ENCODE results near the gene TP53. TPM values are rescaled to one million over a fixed set of nuclear protein-coding genes. Genes with fewer than 3 reads are reported as not detected.

The TP53 gene
- total RNA-seq (10 to 100 TPM; 50.9 to 54.3 TPM), polyA plus RNA-seq (ENCODE audit: insufficient read length in 6 of 6) (10 to 100 TPM; 77.9 to 90.4 (median 82.3) TPM)
- long read RNA-seq, donor 1, transcript TP53-227 (11 exons, 2,579 nt), result major isoform, 6 of 23 reads
- long read RNA-seq, donor 1, partial matches to known transcripts, result 12 of 23 reads
- long read RNA-seq, donor 1, other reads (novel, unspliced or antisense), result 0 of 23 reads
- long read RNA-seq, donor 2, transcript TP53-215 (1 exons, 1,112 nt), result major isoform, 8 of 22 reads
- long read RNA-seq, donor 2, transcript TP53-227 (11 exons, 2,579 nt), result minor isoform, 7 of 22 reads
- long read RNA-seq, donor 2, partial matches to known transcripts, result 7 of 22 reads
- long read RNA-seq, donor 2, other reads (novel, unspliced or antisense), result 0 of 22 reads
- long read RNA-seq, donor 3, transcript TP53-227 (11 exons, 2,579 nt), result major isoform, 9 of 13 reads
- long read RNA-seq, donor 3, partial matches to known transcripts, result 0 of 13 reads
- long read RNA-seq, donor 3, other reads (novel, unspliced or antisense), result 0 of 13 reads
- long read RNA-seq, donor 4, transcript TP53-227 (11 exons, 2,579 nt), result major isoform, 6 of 12 reads
- long read RNA-seq, donor 4, partial matches to known transcripts, result 6 of 12 reads
- long read RNA-seq, donor 4, other reads (novel, unspliced or antisense), result 0 of 12 reads
- long read RNA-seq, donor 5, transcript TP53-215 (1 exons, 1,112 nt), result minor isoform, 5 of 16 reads
- long read RNA-seq, donor 5, transcript TP53-227 (11 exons, 2,579 nt), result major isoform, 9 of 16 reads
- long read RNA-seq, donor 5, partial matches to known transcripts, result 0 of 16 reads
- long read RNA-seq, donor 5, other reads (novel, unspliced or antisense), result 0 of 16 reads
- long read RNA-seq, donor 6, transcript TP53-227 (11 exons, 2,579 nt), result major isoform, 6 of 54 reads
- long read RNA-seq, donor 6, partial matches to known transcripts, result 47 of 54 reads
- long read RNA-seq, donor 6, other reads (novel, unspliced or antisense), result 0 of 54 reads
- long read RNA-seq, donor 7, partial matches to known transcripts, result 0 of 2 reads
- long read RNA-seq, donor 7, other reads (novel, unspliced or antisense), result 0 of 2 reads
- long read RNA-seq, donor 8, transcript TP53-227 (11 exons, 2,579 nt), result major isoform, 8 of 9 reads
- long read RNA-seq, donor 8, partial matches to known transcripts, result 0 of 9 reads
- long read RNA-seq, donor 8, other reads (novel, unspliced or antisense), result 0 of 9 reads
- long read RNA-seq, donor 9, result 0 reads
- long read RNA-seq, donor 10, partial matches to known transcripts, result 0 of 3 reads
- long read RNA-seq, donor 10, other reads (novel, unspliced or antisense), result 1 of 3 reads
- long read RNA-seq, donor 11, result 0 reads
- long read RNA-seq, donor 12, partial matches to known transcripts, result 0 of 3 reads
- long read RNA-seq, donor 12, other reads (novel, unspliced or antisense), result 0 of 3 reads

DNA sequence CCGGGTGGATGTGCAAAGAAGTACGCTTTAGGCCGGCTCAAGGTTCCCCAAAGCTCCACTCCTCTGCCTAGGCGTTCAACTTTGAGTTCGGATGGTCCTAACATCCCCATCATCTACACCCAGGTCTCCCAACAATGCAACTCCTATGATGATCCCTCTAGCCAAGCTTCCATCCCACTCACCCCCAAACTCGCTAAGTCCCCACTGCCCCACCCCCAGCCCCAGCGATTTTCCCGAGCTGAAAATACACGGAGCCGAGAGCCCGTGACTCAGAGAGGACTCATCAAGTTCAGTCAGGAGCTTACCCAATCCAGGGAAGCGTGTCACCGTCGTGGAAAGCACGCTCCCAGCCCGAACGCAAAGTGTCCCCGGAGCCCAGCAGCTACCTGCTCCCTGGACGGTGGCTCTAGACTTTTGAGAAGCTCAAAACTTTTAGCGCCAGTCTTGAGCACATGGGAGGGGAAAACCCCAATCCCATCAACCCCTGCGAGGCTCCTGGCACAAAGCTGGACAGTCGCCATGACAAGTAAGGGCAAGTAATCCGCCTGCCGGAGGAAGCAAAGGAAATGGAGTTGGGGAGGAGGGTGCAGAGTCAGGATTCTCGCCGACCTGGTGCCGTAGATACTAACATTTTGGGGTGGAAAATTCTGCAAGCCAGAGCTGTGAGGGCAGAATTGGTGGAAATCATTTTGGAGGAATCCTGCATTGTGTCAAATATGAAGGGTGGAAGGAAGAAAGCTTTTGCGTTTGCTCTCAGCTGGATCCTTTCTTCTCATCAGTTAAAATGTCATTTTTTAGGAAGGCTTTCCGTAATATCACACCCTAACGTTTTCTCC, at the start of gene TP53:
Gene TP53 (minus strand): TSS at position 419 of the 836 bp plus-strand sequence. CDS start 10,896 bp downstream, outside the sequence.
- Histone ChIP-seq H3K27ac (peak within 1 kb of the TSS; percentile 97 to 98), H3K9me3 (no peaks in the 10 kb centered on the region), H3K27me3 (no peaks in the 10 kb centered on the region), H3K4me1 (peaks cover 19 to 32% of the 10 kb centered on the region in 2 donors), H3K36me3 (peaks cover 0 to 16% of the 10 kb centered on the region in 2 donors), H3K4me3 (peak within 1 kb of the TSS; percentile 94 to 96)
- ATAC-seq (peak; percentile 74), DNase-seq (peak; percentile 89 to 95 (median 91))
- TF ChIP-seq, protein P1, sequence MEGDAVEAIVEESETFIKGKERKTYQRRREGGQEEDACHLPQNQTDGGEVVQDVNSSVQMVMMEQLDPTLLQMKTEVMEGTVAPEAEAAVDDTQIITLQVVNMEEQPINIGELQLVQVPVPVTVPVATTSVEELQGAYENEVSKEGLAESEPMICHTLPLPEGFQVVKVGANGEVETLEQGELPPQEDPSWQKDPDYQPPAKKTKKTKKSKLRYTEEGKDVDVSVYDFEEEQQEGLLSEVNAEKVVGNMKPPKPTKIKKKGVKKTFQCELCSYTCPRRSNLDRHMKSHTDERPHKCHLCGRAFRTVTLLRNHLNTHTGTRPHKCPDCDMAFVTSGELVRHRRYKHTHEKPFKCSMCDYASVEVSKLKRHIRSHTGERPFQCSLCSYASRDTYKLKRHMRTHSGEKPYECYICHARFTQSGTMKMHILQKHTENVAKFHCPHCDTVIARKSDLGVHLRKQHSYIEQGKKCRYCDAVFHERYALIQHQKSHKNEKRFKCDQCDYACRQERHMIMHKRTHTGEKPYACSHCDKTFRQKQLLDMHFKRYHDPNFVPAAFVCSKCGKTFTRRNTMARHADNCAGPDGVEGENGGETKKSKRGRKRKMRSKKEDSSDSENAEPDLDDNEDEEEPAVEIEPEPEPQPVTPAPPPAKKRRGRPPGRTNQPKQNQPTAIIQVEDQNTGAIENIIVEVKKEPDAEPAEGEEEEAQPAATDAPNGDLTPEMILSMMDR (IDR thresholded peaks at IDR 0.05), result no peak
- intact Hi-C loops (cut with DNase I), result loop anchor here in 1 of 2 donors (10.0 kb wide), 1 partner anchor 52 kb away; the partner anchor contains the start of gene SHBG

DNA sequence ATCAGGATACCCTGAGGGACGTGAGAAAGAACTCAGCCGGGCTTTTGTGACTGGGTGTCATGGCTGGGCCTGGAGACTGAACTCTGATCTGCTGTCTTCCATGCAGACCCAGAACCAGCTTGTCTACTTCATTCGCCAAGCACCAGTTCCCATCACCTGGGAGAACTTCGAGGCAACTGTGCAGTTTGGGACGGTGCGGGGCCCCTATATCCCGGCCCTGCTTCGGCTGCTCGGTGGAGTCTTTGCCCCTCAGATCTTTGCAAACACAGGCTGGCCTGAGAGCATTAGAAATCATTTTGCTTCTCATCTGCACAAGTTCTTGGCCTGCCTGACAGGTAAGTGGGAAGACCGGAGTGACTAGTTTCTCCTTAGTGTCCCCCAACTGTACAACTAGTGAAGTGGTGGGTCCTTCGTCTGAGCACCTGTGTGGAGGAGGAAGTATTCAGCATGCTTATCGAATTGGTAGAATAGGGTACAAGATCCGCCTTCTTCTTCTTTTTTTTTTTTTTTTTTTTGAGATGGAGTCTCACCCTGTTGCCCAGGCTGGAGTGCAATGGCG, 45.8 kb upstream of the TP53 start:
- Histone ChIP-seq H3K4me1 (no peaks in the 10 kb centered on the region), H3K9me3 (no peaks in the 10 kb centered on the region), H3K4me3 (no peak overlapping the region), H3K36me3 (no peaks in the 10 kb centered on the region), H3K27me3 (peaks cover 0 to 11% of the 10 kb centered on the region in 2 donors), H3K27ac (no peak overlapping the region)
- TF ChIP-seq, protein P1 (IDR thresholded peaks at IDR 0.05), result no peak
- intact Hi-C loops (cut with DNase I), result no loop called here
- peak; percentile 59 for ATAC-seq
- DNase-seq, result peak in 2 of 4 donors; percentile 36 to 75

DNA sequence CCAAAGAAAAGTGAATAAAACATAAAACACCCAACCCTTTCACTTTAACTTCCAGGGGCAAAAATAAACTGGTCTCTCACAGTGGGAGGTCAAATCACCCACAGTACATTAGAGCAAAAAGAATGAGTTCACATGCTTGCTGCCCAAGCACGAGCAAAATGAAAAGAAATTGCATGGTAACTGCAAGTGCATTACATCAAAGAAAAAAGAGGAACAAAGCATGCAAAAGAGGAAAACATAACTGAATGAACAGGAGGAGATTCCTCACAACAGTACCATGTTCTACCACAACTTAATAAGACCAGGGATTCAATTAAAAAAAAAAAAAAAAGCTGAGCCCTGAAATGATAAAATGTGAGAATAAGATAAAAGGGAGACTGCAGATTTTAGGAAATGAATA, 42.5 kb upstream of the TP53 start:
- no peaks in the 10 kb centered on the region for H3K4me1 ChIP-seq
- peaks cover 0 to 5% of the 10 kb centered on the region in 2 donors for H3K27me3 ChIP-seq
- intact Hi-C loops (cut with DNase I), result no loop called here
- no peak overlapping the region for H3K4me3 ChIP-seq
- TF ChIP-seq, protein P1 (IDR thresholded peaks at IDR 0.05), result no peak
- no peaks in the 10 kb centered on the region for H3K9me3 ChIP-seq
- H3K36me3 ChIP-seq, result no peaks in the 10 kb centered on the region
- ATAC-seq (no peak), DNase-seq (no peak)
- no peak overlapping the region for H3K27ac ChIP-seq

DNA sequence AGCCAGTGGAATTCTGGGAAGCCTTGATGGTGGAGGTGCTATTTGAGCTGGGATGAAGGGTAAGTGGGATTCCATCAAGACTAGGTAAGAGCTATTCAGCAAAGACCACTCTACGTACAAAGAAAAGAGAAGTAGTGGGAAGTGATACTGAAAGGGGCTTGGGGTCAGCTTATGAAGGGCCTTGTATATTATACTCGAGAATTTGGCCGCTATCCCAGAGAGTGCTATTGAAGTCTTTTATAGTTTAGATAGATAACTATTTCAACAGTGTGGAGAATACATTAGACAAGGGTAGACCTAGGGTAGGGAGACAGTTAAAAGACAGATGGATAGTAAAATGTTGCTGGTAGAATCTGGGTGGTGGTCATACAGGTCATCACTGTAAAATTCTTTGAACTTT, 40.6 kb upstream of the TP53 start:
- Histone ChIP-seq H3K36me3 (no peaks in the 10 kb centered on the region), H3K4me1 (no peaks in the 10 kb centered on the region), H3K27me3 (peaks cover 0 to 22% of the 10 kb centered on the region in 2 donors), H3K9me3 (no peaks in the 10 kb centered on the region), H3K27ac (no peak overlapping the region), H3K4me3 (no peak overlapping the region)
- no peak for ATAC-seq
- intact Hi-C loops (cut with DNase I), result no loop called here
- TF ChIP-seq, protein P1 (IDR thresholded peaks at IDR 0.05), result no peak
- DNase-seq, result no peak

Measured in left lung (tissue), 14 donors.